Transverse colon (tissue), 4 donors: ENCODE results near the gene KLF17.

Experiments
- CTCF ChIP-seq, 5 experiments: fragments of 200-600 bp in 3 of 5; fragments of 450-650 bp in 2 of 5; sonication (generic) in 3 of 5; IDR thresholded peaks; 1 replicate in 2 of 5; 2 replicates in 3 of 5; pipeline ENCODE4 v1.5.1; 2016 to 2017; ENCODE audit warnings: antibody characterized with exemption in 5 of 5, inconsistent platforms in 3 of 5, mild to moderate bottlenecking in 2 of 5, moderate library complexity in 1 of 5
- EP300 ChIP-seq: sonication (generic); formaldehyde crosslinking; IDR thresholded peaks from one replicate; pipeline ENCODE4 v1.6.1; 2017; ENCODE audit warnings: antibody characterized with exemption, low read depth
- POLR2A ChIP-seq: fragments of 450-650 bp; IDR thresholded peaks from one replicate; pipeline ENCODE4 v1.6.1; 2016; ENCODE audit warnings: antibody characterized with exemption, mild to moderate bottlenecking, moderate library complexity
- POLR2AphosphoS5 ChIP-seq, 3 donors: sonication (generic); formaldehyde crosslinking; IDR thresholded peaks; one replicate each; pipeline ENCODE4 v1.6.1; 2016; ENCODE audit warnings: antibody characterized with exemption in 3 of 3

- no peak for TF ChIP-seq CTCF (IDR thresholded peaks at IDR 0.05)
- no peak for TF ChIP-seq POLR2A
- TF ChIP-seq EP300: no peak
- TF ChIP-seq POLR2AphosphoS5 (IDR thresholded peaks at IDR 0.05): no peak
These were observed 33.2 kb downstream of the KLF17 start for GRCh38 chr1:44151808-44152207.
